NCI-H1048 (cell line): ENCODE results near the gene MRPL9.

Experiments
- DNase-seq: peaks from one replicate; lab custom pipeline; 2025; lab: John Stamatoyannopoulos, UW

MRPL9 gene

DNA sequence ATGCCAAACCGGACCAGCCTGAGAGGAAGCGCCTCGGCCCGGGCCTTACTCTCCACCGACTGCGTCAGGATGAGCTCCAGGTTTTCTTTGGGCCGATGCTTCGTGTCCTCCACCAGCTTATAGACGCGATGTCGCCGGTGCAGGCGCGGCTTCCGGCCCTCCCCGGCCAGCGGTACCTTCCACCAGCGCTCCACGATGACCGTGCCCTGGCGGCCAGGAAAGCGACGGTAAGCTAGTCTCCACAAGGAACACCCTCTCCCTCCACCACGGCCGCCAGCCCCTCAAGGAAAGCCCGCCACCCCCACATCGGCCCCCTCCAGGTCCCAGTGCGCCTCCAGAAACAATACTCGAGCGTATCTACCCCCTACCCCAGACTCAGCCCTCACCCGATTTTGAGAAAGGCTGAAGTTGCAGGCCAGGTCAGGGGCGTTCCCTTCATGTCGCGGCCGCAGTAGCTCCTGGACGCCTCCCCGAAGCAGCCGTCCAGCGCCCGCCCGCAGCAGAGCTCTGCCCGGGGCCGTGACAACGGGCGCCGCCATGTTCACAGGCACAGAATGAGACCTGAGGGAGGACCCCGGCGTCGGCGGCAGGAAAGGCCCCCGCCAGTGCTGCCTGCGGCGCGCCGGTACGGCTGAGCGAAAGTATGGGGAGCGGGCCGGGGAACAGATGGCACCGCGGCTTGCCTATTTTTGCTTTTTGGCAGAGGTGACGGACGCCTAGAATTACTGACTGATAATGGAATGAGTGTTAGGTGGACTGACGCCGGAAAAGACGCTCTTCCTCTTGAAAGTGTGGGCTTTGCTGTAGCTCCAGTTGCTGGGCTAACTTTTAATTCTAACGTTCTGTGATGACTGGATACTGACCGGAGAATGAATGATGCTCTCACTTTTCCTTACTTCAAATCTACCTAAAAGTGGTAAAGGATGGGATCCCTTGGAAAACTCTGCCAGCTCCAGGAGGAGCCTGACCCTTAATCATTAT lies at the start of gene MRPL9:
Gene MRPL9 (minus strand): TSS at position 556 of the 981 bp plus-strand sequence. CDS start 17 bp downstream, at position 539.
- peak; percentile 79 for DNase-seq

GRCh38 chr1:151811181-151811580 lies 47.9 kb upstream of the MRPL9 start:
- no peak for DNase-seq

DNA sequence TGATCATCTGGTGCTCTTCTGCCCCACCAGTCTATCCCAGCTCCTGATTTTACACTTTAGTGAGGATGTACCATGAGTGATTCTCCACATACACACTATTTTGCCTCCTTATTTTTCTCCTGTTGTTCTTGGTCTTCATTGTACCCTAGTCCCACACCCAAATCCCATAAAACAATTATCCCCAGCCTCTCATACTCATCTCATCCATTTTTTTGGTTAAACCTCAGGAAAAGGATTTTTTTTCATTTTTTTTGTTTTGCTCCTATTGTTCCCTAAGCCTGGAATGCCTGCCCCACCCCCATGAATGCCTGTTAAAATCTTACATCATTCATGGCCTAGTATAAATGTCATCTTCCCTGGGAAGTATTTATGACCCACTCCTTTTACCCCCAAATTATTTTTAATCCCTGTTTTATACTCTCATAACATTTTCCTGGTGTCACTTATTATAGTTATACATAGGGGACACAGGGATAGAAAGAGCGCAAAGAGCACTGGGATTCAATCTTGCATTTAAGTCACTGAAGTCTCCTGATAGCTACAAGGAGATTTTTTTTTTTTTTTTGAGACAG lies 46.8 kb upstream of the MRPL9 start:
- DNase-seq = no peak

DNA sequence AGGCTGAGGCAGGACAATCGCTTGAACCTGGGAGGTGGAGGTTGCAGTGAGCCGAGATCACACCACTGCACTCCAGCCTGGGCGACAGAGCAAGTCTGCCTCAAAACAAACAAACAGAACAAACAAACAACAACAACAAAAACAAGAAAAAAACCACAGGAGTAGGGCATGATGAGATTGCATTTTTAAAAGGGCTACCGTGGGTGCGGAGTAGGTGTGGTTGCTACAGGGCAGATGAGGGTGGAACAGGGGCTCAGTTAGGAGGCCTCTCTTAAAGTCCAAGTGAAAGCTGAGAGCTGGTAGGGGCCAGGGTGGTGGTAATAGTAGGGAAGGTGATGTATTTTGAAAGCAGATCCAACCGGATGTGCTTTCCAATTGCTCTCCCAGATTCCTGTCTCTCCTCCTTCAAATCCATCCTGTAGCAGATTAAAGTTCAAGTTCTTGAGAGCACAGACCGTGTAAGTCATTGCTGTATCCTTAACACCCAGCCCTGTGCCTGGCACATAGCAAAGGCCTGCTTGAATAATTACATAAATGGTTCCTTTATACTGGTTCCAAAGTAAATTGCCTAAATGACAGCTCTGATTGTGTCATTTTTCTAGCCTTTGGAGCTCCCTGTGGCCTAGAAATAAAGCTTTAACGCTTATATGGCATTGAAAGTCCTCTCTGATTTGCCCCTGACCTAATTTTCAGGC lies 46.1 kb upstream of the MRPL9 start:
- DNase-seq = no peak

DNA sequence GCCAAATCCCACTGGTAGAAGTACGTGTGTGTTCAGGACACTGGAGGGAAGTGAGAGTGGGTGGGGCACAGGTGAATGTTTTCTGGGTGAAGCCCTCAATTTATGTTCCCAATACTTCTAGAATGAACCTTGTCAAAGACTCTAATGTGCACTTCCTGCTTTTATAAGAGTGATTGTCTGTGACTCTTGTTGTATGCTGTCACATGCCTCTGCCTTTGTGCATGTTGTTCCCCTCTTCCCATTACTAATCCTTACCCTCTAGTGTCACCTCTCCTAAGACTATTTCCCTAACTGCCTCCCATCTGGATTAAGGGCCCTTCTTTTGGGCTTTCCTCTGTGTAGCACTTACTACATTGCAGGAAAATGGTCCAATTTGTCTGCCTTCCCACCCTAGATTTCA lies 44.5 kb upstream of the MRPL9 start:
- DNase-seq = no peak

GRCh38 chr1:151807131-151807530 lies 43.8 kb upstream of the MRPL9 start:
- no peak for DNase-seq

- DNase-seq = no peak
Measured at GRCh38 chr1:151806170-151806569, 42.9 kb upstream of the MRPL9 start.

- no peak for DNase-seq
Measured at GRCh38 chr1:151805066-151805820, 41.9 kb upstream of the MRPL9 start, which contains the start of gene LINGO4. TSS of gene LINGO4 (minus strand) at chr1:151805419. CDS start at chr1:151802704, 2,715 bp downstream.

- no peak for DNase-seq
Measured at GRCh38 chr1:151803915-151804314, 40.6 kb upstream of the MRPL9 start.

GRCh38 chr1:151803164-151803563 lies 39.9 kb upstream of the MRPL9 start:
- DNase-seq = no peak

GRCh38 chr1:151802372-151802771 lies 39.1 kb upstream of the MRPL9 start:
- no peak for DNase-seq

GRCh38 chr1:151801846-151802245 lies 38.5 kb upstream of the MRPL9 start:
- DNase-seq = no peak

DNA sequence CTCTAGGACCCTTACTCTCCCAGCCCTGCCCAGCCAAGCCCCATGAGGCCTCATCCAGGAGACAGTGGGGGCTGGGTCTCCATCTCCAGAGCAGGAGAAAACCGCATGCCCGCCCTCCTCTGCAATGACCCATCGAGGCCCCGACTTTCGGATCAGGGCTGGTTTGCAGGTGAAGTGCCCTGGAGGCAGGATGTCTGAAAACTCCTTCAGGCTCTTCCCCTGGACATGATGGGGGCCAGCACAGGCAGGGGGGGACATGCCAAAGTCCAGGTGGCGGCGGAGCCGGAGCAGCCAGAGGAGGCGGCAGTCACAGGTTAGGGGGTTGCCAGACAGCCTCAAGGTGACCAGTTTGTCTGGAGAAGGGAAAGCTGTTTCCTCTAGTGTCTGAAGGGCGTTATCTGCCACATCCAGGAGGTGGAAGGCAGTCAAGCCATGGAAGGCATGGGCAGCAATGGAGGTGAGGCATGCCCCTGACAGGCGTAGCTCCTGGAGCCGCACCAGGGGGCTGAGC lies 38.1 kb upstream of the MRPL9 start:
- no peak for DNase-seq

- no peak for DNase-seq
Measured at GRCh38 chr1:151800830-151801229, 37.5 kb upstream of the MRPL9 start.

- DNase-seq = no peak
Measured at GRCh38 chr1:151799179-151800022, 36.1 kb upstream of the MRPL9 start.

- no peak for DNase-seq
Measured at GRCh38 chr1:151798571-151798970, 35.3 kb upstream of the MRPL9 start.

- DNase-seq = no peak
Measured at GRCh38 chr1:151790940-151791651, 27.8 kb upstream of the MRPL9 start.

DNA sequence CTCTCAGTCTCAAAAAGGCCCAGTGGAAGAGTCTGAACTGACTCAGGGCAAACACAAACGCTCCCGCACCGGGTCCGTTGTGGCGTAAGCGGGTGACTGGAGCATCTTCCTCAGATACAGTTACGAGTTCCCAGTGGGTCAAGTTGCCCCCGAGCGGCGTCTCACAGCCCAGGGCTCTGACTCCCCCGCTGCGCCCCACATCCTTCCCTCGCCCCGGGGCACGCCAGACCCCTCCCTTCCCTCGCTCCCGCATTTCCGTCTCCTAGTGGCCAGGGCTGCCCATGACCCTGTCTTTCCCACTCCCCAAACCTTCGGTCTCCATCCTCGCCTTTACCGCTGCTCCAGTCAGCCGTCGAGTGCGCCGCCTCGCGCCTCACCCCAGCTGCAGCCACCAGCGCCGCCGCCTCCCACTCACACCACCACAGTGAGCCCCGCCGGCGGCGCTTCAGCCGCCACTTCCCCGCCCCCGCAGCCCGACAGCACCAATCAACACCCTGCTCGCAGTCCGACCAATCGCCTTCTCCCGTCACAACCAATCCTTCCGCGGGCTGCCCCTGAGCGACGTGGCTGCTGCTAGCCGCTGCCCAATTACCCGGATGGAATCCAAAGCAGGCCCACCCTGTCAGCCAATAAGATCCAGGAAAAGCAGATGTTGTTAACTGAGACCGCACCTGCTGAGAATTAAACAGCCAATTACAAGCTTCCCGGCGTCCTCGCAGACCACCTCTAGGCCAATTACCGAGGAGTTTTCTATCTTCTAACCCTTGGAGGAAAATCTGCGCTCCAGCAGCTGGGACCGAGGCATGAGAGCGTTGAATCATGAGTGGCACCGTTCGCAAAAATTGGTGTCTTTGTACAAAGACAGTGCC lies 27.0 kb upstream of the MRPL9 start, which contains the start of gene TDRKH:
Gene TDRKH (minus strand): TSS at position 430 of the 869 bp plus-strand sequence. CDS start 7,478 bp downstream, outside the sequence.
- DNase-seq = peak; percentile 99

- DNase-seq = no peak
Measured at GRCh38 chr1:151787689-151788088, 24.4 kb upstream of the MRPL9 start.
